Neural cell (in vitro differentiated cells): ENCODE measurements around the gene CCDC69.

Experiments used
- CTCF ChIP-seq: fragments of 450-650 bp; IDR thresholded peaks from 2 replicates; pipeline ENCODE4 v1.5.1; 2014; ENCODE audit warnings: antibody characterized with exemption, mild to moderate bottlenecking, moderate library complexity; ENCODE audit not compliant: poor library complexity, severe bottlenecking
- EP300 ChIP-seq: fragments of 450-650 bp; conservative IDR thresholded peaks from 2 replicates; pipeline ENCODE4 v1.6.1; 2014; ENCODE audit warnings: antibody characterized with exemption, mild to moderate bottlenecking, moderate library complexity; ENCODE audit not compliant: poor library complexity, severe bottlenecking
- EZH2 ChIP-seq: fragments of 200-600, 300-800 bp; shearing (Covaris generic), sonication (generic); IDR thresholded peaks from 2 replicates; pipeline ENCODE4 v1.6.1; 2014; ENCODE audit warnings: antibody characterized with exemption, low read length, borderline replicate concordance, mild to moderate bottlenecking; ENCODE audit not compliant: insufficient read depth, poor library complexity, severe bottlenecking
- MXI1 ChIP-seq: fragments of 450-650 bp; conservative IDR thresholded peaks from 2 replicates; pipeline ENCODE4 v1.6.1; 2014; ENCODE audit warnings: antibody characterized with exemption, mild to moderate bottlenecking; ENCODE audit not compliant: poor library complexity, severe bottlenecking
- POLR2AphosphoS5 ChIP-seq: IDR thresholded peaks from 2 replicates; pipeline ENCODE4 v1.6.1; 2012
- RAD21 ChIP-seq: fragments of 450-650 bp; conservative IDR thresholded peaks from 2 replicates; pipeline ENCODE4 v1.6.1; 2014; ENCODE audit warnings: antibody characterized with exemption, mild to moderate bottlenecking, moderate library complexity
- TAF1 ChIP-seq: IDR thresholded peaks from 2 replicates; pipeline ENCODE4 v1.6.1; 2012; ENCODE audit warnings: low read depth

- TF ChIP-seq TAF1, result no peak
- no peak for TF ChIP-seq CTCF
- no peak for TF ChIP-seq MXI1
- TF ChIP-seq EZH2, result no peak
- TF ChIP-seq POLR2AphosphoS5, result no peak
- no peak for TF ChIP-seq RAD21
- no peak for TF ChIP-seq EP300
These were observed 24.8 kb upstream of the CCDC69 start for GRCh38 chr5:151248651-151249050.
